Lung (tissue), 12 donors: ENCODE results near the gene BCAM. TPM values are rescaled to one million over a fixed set of nuclear protein-coding genes. Genes with fewer than 3 reads are reported as not detected.
A peak's percentile ranks its signal among the peaks of the same experiment; 100 is the strongest.

Experiments used
- ATAC-seq: fragments of 200-7000 bp; cut with Tn5 transposase; one replicate; pipeline ENCODE4 v1.9.1; 2020; ENCODE audit warnings: moderate number of reproducible peaks; ENCODE audit not compliant: insufficient read depth, low FRiP score
- DNase-seq, 3 donors: peaks; one replicate each; pipeline ENCODE4 v3.0.0-alpha.2; 2013 to 2017
- H3K27ac ChIP-seq, 2 donors: one replicate each; pipeline ENCODE4 v1.5.1; 2013; ENCODE audit warnings: mild to moderate bottlenecking in 2 of 2, moderate library complexity in 2 of 2, control low read depth in 1 of 2, inconsistent platforms in 1 of 2, low read depth in 1 of 2, low read length in 1 of 2
- H3K27me3 ChIP-seq, 3 donors: one replicate each; pipeline ENCODE4 v1.5.1; 2013; ENCODE audit warnings: low read length in 2 of 3; ENCODE audit not compliant: control insufficient read depth in 3 of 3, insufficient read depth in 3 of 3
- H3K36me3 ChIP-seq, 4 donors: one replicate each; pipeline ENCODE4 v1.5.1; 2013; ENCODE audit warnings: low read length in 4 of 4, mild to moderate bottlenecking in 1 of 4, moderate library complexity in 1 of 4; ENCODE audit not compliant: control insufficient read depth in 4 of 4, insufficient read depth in 4 of 4
- H3K4me1 ChIP-seq, 5 donors: one replicate each; pipeline ENCODE4 v1.5.1; 2013; ENCODE audit warnings: low read length in 5 of 5, mild to moderate bottlenecking in 2 of 5, moderate library complexity in 1 of 5; ENCODE audit not compliant: control insufficient read depth in 5 of 5, insufficient read depth in 5 of 5
- H3K4me3 ChIP-seq: one replicate; pipeline ENCODE4 v1.5.1; 2013; ENCODE audit warnings: mild to moderate bottlenecking, control low read depth, moderate library complexity
- H3K9ac ChIP-seq, 2 donors: one replicate each; pipeline ENCODE4 v1.5.1; 2013; ENCODE audit warnings: low read length in 2 of 2, control low read depth in 1 of 2; ENCODE audit not compliant: insufficient read depth in 1 of 2
- H3K9me3 ChIP-seq, 4 donors: one replicate each; pipeline ENCODE4 v1.5.1; 2013; ENCODE audit warnings: low read length in 3 of 4, mild to moderate bottlenecking in 1 of 4, moderate library complexity in 1 of 4; ENCODE audit not compliant: control insufficient read depth in 4 of 4, insufficient read depth in 3 of 4
- CTCF ChIP-seq: IDR thresholded peaks from 2 replicates; pipeline ENCODE4 v1.5.1; 2012; ENCODE audit warnings: mild to moderate bottlenecking; ENCODE audit errors: control extremely low read depth, extremely low read depth
- WGBS, 2 donors: extraction: QIAGEN DNeasy Blood & Tissue Kit; methylation state at CpG; one replicate each; pipeline ENCODE4 v1.1.7; 2013; 5-methylcytosine and 5-hydroxymethylcytosine counted together
- polyA plus RNA-seq, 2 donors: library from polyadenylated mRNA; stranded (reverse); fragments of 200-250 nt; gene quantifications; one replicate each; pipeline ENCODE4 v1.2.1, GENCODE V29; 2013
- total RNA-seq, 2 donors: library from RNA; depleted of rRNA in 1 of 2; stranded (reverse); fragments of >200 nt in 1 of 2; gene quantifications; one replicate each; pipeline ENCODE4 v1.2.1, GENCODE V29; 2014 to 2021
- donor health status: control.
- donor health status: control.
- donor health status: Bipolar disorder and iron deficiency.
- donor health status: healthy.
- donor health status: DM: yes; HTN: yes; CAD: no.

The BCAM gene
- total and polyA plus RNA-seq, 4 donors: 59.2 to 225 (median 185) TPM

GRCh38 chr19:44820648-44821609, 12.0 kb downstream of the BCAM start:
- H3K27me3 ChIP-seq: no peaks in the 10 kb centered on the region
- no peaks in the 10 kb centered on the region for H3K9me3 ChIP-seq
- 54 to 70% methylated on average over 33 to 35 of the region's 35 CpGs for WGBS, 2 donors
- ATAC-seq: no peak
- H3K27ac ChIP-seq: peak overlapping the region; percentile 55 to 66
- no peak for TF ChIP-seq CTCF
- peaks cover 0 to 13% (median 6%) of the 10 kb centered on the region in 4 donors for H3K36me3 ChIP-seq
- H3K4me3 ChIP-seq: no peak overlapping the region
- DNase-seq: peak; percentile 47 to 74 (median 57)
- H3K4me1 ChIP-seq: peaks cover 0 to 3% (median 0%) of the 10 kb centered on the region in 5 donors
- H3K9ac ChIP-seq: no peak overlapping the region

DNA sequence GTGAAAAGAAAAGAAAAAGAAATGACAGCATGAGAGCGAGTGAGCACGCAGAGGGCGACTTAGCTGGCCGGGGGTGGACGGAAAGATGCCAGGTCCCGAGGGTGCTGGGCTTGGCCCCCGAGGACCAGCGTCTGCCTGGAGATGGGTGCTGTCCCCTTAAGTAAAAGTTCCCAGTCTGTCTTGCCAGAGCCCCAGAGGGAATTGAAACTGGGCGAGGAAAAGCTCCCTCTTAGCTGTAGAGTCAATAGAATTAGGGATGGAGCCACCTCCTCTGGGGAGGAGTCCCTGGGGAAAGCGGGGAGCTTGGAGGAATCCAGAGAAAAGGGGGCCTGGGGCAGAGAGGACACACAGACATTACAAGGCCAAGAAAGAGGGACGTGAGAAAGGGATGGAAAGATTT, 13.3 kb downstream of the BCAM start:
- peaks cover 0 to 13% (median 6%) of the 10 kb centered on the region in 4 donors for H3K36me3 ChIP-seq
- ATAC-seq (no peak), DNase-seq (no peak)
- no peak for TF ChIP-seq CTCF
- no peak overlapping the region for H3K27ac ChIP-seq
- peaks cover 0 to 3% (median 0%) of the 10 kb centered on the region in 5 donors for H3K4me1 ChIP-seq
- H3K27me3 ChIP-seq: no peaks in the 10 kb centered on the region
- 76 to 79% methylated on average over 11 of the region's 11 CpGs for WGBS, 2 donors
- no peak overlapping the region for H3K9ac ChIP-seq
- H3K9me3 ChIP-seq: no peaks in the 10 kb centered on the region
- H3K4me3 ChIP-seq: no peak overlapping the region

- peaks cover 0 to 3% (median 0%) of the 10 kb centered on the region in 5 donors for H3K4me1 ChIP-seq
- peaks cover 0 to 13% (median 6%) of the 10 kb centered on the region in 4 donors for H3K36me3 ChIP-seq
- 64 to 67% methylated on average over 10 of the region's 10 CpGs for WGBS, 2 donors
- H3K27ac ChIP-seq: peak overlapping the region in 1 of 2 donors; percentile 1
- no peaks in the 10 kb centered on the region for H3K27me3 ChIP-seq
- no peak overlapping the region for H3K4me3 ChIP-seq
- no peak for ATAC-seq
- no peaks in the 10 kb centered on the region for H3K9me3 ChIP-seq
- DNase-seq: no peak
- no peak for TF ChIP-seq CTCF
- H3K9ac ChIP-seq: no peak overlapping the region
Observed at GRCh38 chr19:44822670-44823372, 13.9 kb downstream of the BCAM start.
